ENCODE results near the gene OR5T3. TPM values are rescaled to one million over a fixed set of nuclear protein-coding genes. Genes with fewer than 3 reads are reported as not detected.
"Not testable (repeated sequence)": the region's sequence is repeated elsewhere in the genome, so short reads cannot be mapped to it uniquely, and the experiment has no call there.

The OR5T3 gene
- total RNA-seq = not detected in 2 replicates
- not detected in 2 replicates for polyA plus RNA-seq

DNA sequence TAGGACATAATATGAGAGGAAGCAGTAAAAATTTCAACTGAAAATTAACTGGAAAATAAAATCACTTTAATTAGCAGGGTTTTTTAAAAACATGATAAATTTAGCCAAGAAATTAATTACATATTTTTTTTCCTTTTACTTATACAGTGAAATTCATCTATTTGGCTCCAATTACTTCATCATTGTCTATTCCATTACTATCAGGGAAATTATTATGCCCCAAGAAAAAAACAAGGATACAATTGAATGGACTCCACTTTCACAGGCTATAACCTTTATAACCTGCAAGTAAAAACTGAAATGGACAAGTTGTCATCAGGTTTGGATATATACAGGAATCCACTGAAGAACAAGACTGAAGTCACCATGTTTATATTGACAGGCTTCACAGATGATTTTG is at the start of gene OR5T3:
TSS of gene OR5T3 (plus strand) at position 301 of the 400 bp plus-strand sequence. CDS start at position 301, 0 bp downstream.
- Histone ChIP-seq H3K27me3 (no peaks in the 10 kb centered on the region), H3K4me3 (no peak within 1 kb of the TSS), H3K4me1 (ENCODE audit: low read depth) (no peaks in the 10 kb centered on the region), H3K9me3 (ENCODE audit: low read depth) (no peaks in the 10 kb centered on the region), H3K36me3 (no peaks in the 10 kb centered on the region), H3K27ac (no peak within 1 kb of the TSS)
- DNase-seq (ENCODE audit: low read depth in 1 of 2, low spot score in 1 of 2) = no peak
- TF ChIP-seq, protein P1, sequence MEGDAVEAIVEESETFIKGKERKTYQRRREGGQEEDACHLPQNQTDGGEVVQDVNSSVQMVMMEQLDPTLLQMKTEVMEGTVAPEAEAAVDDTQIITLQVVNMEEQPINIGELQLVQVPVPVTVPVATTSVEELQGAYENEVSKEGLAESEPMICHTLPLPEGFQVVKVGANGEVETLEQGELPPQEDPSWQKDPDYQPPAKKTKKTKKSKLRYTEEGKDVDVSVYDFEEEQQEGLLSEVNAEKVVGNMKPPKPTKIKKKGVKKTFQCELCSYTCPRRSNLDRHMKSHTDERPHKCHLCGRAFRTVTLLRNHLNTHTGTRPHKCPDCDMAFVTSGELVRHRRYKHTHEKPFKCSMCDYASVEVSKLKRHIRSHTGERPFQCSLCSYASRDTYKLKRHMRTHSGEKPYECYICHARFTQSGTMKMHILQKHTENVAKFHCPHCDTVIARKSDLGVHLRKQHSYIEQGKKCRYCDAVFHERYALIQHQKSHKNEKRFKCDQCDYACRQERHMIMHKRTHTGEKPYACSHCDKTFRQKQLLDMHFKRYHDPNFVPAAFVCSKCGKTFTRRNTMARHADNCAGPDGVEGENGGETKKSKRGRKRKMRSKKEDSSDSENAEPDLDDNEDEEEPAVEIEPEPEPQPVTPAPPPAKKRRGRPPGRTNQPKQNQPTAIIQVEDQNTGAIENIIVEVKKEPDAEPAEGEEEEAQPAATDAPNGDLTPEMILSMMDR (IDR thresholded peaks at IDR 0.05; ENCODE audit: low read depth, low read length) = no peak

DNA sequence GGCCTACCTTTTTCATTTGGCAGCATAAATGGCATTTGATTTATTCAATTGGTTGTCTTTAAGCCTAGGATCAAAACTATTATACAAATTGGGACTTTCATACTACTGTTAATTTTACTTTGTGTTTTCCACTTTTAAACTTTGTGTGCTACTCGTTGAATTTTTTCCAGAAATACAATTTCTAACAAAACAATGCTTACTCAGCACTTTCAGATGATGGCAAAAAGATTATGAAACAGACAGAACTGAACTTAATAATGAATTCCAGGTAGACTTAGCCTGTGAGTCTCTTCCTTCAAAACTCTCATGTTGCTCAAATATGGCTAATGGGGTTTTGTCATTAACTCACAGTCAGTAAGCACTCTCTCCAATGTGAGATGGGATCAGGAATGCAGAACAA is 44.3 kb upstream of the OR5T3 start:
- DNase-seq (ENCODE audit: low read depth in 1 of 2, low spot score in 1 of 2) = no peak
- H3K9me3 ChIP-seq (ENCODE audit: low read depth) = no peaks in the 10 kb centered on the region
- H3K4me3 ChIP-seq = no peak overlapping the region
- no peaks in the 10 kb centered on the region for H3K36me3 ChIP-seq
- no peak overlapping the region for H3K27ac ChIP-seq
- no peaks in the 10 kb centered on the region for H3K4me1 ChIP-seq (ENCODE audit: low read depth)
- TF ChIP-seq, protein P1 (IDR thresholded peaks at IDR 0.05; ENCODE audit: low read depth, low read length) = no peak
- no peaks in the 10 kb centered on the region for H3K27me3 ChIP-seq

DNA sequence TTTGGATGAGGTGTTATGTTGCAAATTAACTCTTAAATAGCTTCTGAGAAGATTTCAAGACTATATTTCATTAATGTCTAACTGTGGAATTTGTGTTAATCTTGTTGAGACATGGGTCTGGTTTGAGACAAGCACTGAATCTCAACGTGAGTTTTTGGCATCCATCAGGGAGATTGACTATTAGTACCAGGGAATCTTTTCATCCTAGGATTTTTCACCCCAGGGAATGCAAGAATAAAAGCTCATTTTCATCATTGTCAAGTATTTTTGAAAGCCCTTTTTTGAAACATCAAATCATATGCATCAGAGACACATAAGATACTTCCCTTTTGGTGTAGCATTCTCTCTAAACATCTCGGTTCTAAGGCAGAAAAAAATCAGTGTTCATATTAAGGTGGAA is 37.5 kb upstream of the OR5T3 start:
- Histone ChIP-seq H3K36me3 (no peaks in the 10 kb centered on the region), H3K9me3 (ENCODE audit: low read depth) (no peaks in the 10 kb centered on the region), H3K4me3 (no peak overlapping the region), H3K27me3 (no peaks in the 10 kb centered on the region), H3K4me1 (ENCODE audit: low read depth) (no peaks in the 10 kb centered on the region), H3K27ac (no peak overlapping the region)
- no peak for DNase-seq (ENCODE audit: low read depth in 1 of 2, low spot score in 1 of 2)
- TF ChIP-seq, protein P1 (IDR thresholded peaks at IDR 0.05; ENCODE audit: low read depth, low read length) = no peak

DNA sequence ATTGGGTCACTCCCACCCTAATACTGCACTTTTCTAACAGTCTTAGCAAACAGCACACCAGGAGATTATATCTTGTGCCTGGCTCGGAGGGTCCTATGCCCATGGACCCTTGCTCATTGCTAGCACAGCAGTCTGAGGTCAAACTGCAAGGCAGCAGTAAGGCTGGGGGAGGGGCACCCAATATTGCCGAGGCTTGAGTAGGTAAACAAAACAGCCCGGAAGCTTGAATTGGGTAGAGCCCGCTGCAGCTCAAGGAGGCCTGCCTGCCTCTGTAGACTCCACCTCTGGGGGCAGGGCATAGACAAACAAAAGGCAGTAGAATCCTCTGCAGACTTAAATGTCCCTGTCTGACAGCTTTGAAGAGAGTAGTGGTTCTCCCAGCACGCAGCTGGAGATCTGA is 32.3 kb upstream of the OR5T3 start:
- H3K27ac ChIP-seq; H3K4me1 ChIP-seq (ENCODE audit: low read depth); DNase-seq (ENCODE audit: low read depth in 1 of 2, low spot score in 1 of 2); H3K9me3 ChIP-seq (ENCODE audit: low read depth); H3K27me3 ChIP-seq; H3K4me3 ChIP-seq; H3K36me3 ChIP-seq: not testable (repeated sequence)

DNA sequence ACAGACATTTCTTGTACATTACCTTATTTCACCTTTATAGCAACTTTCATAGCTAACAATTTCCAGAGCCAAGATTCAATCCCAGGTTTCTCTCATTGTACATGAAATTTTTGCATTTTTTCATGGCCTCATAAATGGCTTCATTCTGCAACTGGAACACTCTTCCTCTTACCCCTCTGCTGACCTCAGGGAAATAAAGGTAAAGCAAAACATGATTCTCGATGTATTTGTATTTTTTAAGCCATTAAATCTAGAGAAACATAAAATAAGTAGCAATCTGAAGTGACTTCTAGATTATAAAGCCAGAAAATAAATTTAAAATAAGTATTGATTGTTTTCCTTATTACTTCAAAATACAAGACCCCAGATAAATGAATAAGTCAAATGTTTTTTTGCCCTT is 17.9 kb upstream of the OR5T3 start, which contains the start of gene OR5T2:
TSS of gene OR5T2 (minus strand) at position 101 of the 400 bp plus-strand sequence. CDS start 1,193 bp downstream, outside the sequence.
- no peaks in the 10 kb centered on the region for H3K27me3 ChIP-seq
- H3K27ac ChIP-seq = no peak within 1 kb of the TSS
- H3K36me3 ChIP-seq = no peaks in the 10 kb centered on the region
- no peaks in the 10 kb centered on the region for H3K9me3 ChIP-seq (ENCODE audit: low read depth)
- no peak within 1 kb of the TSS for H3K4me3 ChIP-seq
- TF ChIP-seq, protein P1 (IDR thresholded peaks at IDR 0.05; ENCODE audit: low read depth, low read length) = no peak
- H3K4me1 ChIP-seq (ENCODE audit: low read depth) = no peaks in the 10 kb centered on the region
- DNase-seq (ENCODE audit: low read depth in 1 of 2, low spot score in 1 of 2) = no peak

DNA sequence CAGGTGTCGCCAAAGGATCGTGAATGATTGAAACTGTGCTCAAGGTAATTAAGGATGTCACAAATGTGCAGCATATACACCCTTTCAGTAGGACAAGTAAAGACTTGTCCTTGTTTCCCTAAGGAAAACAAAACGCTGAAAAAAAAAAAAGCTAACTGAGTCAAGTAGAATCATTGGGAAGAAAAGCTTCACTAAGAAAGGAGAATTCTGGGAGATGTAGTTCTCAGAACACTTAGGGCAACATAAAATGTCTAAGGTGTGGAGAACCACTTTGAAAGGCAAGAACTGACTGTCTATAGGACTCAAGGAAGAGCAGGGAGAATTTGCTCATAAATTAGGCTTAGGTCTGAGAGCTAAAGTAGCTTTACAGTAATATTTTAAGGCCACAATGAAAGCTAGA is 19.0 kb downstream of the OR5T3 start:
- TF ChIP-seq, protein P1 (IDR thresholded peaks at IDR 0.05; ENCODE audit: low read depth, low read length) = no peak
- Histone ChIP-seq H3K9me3 (ENCODE audit: low read depth) (no peaks in the 10 kb centered on the region), H3K4me1 (ENCODE audit: low read depth) (no peaks in the 10 kb centered on the region), H3K27ac (no peak overlapping the region), H3K4me3 (no peak overlapping the region), H3K27me3 (no peaks in the 10 kb centered on the region), H3K36me3 (no peaks in the 10 kb centered on the region)
- no peak for DNase-seq (ENCODE audit: low read depth in 1 of 2, low spot score in 1 of 2)
